Stimulated activated CD4-positive, alpha-beta T cell treated with anti-CD3 and anti-CD28 coated beads, Interleukin-15, amount 100 ng/mL, for 24 hours (primary cell): ENCODE data around the gene SFXN1.

Experiments used
- DNase-seq: peaks from one replicate; pipeline ENCODE4 v3.0.0-alpha.2; 2020

Gene SFXN1

DNA sequence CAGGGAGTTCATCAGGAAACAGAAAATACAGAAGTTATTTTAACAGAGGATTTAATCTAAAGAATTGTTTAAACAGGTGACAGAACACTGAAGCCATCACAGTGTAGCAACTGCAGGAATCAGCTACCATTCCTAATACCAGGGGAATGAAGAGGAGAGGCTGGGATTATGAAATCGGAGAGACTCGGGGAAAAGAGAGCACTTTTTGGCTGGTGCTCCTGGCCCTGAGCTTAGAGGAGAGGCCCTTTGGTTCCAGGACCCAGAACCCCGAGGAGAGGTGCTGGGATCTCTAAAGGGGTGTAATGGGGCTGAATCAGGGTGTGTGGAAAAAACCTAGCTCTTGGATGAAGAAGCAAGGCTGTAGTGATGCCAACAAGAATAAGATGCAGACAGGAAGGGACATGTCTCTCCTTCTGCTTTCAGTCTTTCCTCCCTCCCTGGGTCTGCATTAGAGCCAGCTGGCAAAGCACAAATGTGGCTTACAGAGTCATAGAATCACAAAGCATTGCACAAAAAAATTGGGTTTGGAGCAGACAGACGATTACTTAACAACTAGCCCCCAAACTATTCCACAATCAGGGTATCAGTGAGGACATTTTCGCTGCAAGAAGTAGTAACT lies 11.6 kb upstream of the SFXN1 start:
- DNase-seq, result no peak

DNA sequence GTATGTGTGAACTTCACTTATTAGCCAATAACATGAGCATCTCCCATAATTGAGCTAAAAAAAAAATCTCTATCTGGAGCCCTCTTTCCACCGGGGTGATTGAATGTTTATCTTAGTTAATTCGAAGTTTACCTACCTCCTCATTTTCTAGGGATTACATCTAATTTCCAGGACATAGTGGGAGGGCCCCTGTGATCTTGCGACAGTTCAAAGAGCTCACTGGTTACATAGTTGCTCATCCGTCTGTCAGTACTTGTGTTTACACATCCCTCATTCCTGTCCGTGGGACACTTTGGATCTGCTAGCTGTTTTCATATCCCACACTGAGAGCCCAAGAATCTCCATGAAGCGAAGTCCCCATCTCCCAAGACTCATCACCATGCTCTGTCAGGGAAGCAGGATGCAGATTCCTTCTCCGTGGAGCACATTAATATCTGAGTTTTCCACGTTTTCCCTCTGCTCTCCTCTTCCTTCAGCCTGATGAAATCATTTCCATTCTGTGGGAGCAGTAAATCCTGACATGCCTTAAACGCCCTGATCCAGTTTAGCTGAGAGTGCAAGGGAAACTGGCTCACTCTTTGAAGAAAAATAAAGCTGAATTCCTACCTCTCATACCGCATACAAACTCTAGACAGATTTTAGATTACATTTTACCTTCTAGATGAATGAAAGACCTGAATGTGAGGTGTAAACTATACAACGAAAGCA lies 10.2 kb upstream of the SFXN1 start:
- no peak for DNase-seq

DNA sequence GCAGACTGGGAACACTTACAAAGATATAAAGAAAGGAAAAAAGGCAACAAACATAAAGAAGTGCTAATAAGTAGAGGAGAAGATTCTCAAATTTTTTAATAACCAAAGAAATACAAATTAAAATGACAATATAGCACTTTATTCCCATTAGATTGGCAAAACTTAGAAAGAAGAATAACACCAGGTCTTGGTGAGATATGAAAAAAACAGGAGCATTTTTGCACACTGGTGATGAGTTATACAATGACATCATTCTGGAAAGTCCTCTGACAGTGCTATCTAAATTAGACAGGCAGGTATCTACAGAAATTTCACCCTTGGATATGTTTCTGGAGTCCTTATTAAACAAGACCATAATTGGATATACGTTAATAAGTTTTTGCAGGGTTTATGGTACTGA lies 9.5 kb upstream of the SFXN1 start:
- no peak for DNase-seq

DNA sequence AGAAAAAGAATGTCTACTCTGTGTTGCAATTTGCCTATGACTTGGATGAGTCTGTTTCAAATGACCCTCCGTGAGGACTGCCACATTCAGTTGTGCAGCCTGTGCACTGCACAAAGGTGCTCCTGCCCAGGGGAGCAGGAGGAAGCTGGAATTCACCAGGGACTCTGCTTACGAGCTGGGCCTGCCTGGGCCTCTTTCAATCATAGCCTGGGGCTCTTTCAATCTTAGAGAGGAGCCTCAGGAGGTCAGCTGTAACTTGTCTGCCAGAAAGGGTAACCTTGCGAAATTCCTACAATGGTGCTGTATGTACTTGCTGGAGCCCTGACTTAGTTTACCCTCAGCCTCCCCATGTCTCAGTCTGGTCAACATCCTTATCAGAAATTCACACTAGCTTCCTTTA lies 8.4 kb upstream of the SFXN1 start:
- DNase-seq, result no peak

DNA sequence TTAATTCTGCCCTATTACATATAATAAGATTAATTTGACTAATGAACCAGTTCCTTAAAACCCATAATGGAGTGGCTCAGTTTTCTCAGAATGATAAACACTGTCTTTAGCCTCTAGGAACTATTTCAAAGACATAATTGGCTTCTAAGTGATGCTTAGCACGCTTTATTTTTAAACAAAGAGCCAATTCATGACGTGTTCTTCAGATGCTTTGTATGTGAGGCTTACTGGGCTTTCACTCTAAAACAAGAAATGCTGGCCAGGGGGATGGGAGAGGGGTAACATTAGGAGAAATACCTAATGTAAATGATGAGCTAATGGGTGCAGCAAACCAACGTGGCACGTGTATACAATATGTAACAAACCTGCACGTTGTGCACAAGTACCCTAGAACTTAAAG lies 7.6 kb upstream of the SFXN1 start:
- DNase-seq, result no peak

DNA sequence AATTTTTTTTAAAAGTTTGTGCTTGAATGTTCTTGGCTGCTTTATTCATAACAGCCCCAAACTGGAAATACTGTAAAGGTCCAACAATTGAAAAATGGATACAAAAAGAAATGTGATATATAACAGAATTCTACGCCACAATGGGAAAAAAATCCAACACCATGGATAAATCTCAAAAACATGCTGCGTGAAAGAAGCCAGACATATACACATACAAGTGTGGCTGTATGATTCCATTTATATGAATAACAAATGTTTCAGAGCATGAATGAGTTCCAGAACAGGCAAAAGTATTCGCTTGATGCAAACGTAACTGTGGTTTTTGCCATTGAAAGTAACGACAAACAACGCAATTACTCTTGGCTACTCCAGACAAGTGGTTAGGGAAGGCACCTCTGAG lies 7.2 kb upstream of the SFXN1 start:
- DNase-seq, result no peak

DNA sequence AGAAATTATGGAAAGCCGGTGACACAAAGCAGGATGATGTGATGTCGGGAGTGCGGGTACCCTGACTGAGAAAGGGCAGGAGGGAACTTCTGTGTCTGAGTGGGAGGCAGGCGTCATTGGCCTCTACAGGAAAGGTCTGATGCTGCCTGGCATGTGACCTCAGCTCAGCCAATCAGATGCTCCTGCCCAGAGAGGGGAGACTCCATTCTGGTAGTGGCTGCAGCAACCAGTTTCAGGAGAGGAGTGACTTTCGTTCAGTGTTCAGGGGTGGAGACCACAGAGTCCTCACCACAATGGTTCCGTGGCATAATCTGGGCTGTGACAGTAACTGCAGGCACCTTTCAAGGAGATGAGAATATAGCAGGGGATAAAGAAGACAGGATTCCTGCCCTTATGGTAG lies 6.7 kb upstream of the SFXN1 start:
- peak; percentile 58 for DNase-seq

DNA sequence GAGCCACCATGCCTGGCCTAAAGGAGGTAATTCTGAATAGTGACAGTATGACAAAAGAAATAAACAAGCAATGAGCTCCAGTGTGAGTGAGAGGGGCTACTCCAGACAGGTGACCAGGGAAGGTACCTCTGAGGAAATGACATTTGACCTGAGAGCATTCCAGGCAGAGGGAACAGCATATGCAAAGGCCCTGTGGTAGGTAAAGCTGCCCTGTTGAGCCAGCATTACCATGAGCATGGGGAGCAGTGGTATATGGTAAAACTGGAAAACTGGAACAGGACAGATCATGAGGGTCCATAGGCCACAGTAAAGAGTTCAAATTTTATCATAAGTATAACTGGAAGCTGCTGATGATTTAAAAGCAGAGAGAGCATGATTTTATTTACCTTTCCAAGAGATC lies 6.0 kb upstream of the SFXN1 start:
- no peak for DNase-seq

DNA sequence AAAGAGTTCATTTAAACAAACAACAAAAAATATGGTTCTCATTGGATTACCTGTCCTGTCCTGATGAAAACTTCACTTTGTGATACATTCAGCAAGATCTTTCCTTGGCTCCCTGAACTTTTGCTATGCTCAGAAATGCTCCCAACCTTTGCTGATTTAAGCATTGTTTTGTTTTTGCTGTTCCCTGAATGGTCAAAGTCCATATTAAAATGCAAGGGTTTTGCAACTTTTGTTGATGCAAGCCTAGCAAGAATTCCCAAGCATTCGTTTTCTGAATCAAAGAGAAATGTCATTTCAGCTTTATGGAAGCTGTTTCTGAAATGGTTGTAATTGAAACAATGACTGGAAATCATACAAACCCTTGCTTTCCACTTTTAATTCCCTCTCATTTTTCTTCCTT lies 3.1 kb upstream of the SFXN1 start:
- no peak for DNase-seq

DNA sequence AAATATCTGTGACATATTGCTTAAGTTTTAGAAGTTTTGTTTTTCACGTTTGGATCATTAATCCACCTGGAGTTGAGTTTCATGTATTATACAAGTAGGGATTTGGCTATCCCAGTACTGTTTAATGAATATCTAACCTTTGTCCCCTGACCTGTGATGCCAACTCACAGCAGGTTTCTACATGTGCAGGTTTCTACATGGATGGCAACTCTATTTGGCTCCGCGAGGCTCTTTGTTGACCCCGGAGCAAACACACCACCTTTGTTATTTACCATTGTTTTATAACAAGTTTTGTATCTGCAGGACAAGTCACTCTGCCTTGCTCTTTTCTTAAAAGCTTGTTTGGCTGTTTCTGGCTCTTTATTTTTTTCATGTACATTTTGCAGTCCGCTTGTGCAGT lies 920 bp upstream of the SFXN1 start:
- DNase-seq, result no peak

DNA sequence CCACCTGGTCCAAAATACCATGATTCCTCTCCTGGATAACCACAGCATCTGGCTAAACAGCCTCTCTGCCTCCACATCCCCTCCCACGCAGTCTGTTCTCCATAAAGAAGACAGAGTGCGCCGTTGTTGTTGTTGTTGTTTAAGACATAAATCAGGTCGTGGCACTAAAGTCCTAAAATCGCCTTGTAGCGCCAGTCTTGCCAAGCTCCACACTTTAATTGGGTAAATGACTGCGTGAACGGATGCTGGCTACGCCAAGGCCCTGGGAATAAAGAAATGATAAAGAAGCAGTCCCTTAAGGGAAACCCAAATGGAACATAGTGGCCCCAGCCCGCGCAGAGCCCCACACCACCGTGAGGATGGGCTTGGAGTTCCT lies 364 bp upstream of the SFXN1 start:
- no peak for DNase-seq

DNA sequence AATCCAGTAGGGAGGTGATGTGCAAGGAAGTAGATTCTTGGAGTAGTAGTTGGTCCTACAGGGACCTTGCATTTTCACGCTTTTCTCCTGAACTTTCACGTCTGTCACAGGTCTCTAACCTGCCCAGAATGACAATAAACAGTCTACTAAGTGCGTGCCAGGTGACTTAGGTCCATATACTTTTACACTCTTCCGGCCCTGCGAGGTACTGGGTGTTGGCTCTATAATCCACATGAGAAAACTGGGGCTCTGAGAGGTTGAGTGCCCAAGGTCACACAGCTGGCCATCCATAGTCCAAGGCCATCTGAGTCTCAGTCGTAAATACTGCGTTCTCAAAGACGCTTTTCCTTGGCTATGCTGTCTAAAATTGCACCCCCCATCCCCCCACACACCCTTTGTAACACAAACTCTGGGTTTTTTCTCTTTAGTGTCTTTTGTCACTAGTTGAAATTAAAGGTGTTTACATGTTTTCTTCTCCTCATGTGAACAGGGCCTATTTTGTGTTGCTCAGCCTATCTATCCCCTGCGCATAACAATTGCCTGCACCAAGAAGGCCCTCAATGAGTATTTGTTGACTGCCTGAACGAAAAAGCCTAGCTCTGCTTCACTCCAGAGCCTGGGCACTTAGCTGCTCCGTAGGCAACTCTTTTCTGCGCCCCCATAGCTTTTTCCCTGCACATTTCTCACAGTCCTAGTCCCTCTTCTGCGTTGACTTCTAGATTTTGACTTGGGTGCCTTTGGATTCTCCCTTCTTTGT lies 943 bp downstream of the SFXN1 start:
- no peak for DNase-seq

DNA sequence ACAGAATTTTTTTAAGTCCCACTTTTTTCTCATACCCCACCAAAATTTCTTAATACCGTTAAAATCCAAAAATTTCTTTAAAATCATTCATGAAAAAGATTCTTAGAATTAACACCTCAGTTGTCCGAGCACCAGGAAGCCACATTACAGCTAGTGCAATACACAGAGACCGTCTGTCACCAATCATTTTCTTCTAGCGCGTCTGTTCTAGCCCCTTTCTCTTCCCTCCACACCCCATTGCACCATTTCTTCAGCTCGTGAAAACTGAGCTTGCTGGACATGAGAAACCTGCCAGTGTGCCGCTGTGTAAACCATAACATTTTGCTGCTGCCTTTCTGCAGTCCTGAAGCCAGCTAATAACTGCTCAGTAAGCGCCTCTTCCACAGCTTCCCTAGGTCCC lies 5.0 kb downstream of the SFXN1 start:
- no peak for DNase-seq

DNA sequence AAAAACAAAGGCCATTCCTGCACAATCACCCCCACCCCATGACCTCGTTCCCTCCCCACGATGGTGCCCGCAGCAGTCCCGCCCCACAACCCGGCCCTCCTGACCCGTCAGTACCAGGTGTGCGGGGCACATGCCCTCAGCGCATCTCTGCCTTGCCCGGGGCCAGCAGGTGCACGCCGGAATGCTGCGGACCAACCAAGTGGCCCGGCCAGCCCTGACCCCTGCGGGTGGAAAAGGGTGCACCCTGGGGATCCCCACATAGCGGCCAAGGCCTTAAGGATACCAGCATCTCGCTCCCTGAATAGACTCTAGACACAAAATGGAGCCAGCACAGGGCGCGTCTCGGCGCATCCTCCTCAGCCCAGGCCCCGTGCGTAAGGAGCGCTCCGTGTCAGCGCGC lies 6.0 kb downstream of the SFXN1 start:
- no peak for DNase-seq

DNA sequence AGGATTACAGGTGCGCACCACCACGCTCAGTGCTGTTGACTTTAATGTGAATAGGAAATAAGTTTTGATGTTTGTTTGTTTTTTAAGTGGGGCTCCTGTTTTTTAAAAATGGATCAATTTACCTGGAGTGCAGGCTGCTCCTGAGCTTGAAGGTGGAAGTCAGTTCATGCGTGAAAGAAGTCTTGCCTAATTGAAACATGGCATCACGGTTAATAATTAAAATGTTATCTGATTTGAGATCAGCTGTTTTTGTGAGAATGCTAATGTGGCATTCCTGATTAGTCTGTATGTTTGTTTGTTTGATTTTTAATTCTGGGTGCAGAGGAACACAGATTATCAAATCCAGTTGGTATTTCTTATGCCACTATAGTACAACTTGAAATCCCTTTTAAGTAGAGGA lies 6.5 kb downstream of the SFXN1 start:
- no peak for DNase-seq

DNA sequence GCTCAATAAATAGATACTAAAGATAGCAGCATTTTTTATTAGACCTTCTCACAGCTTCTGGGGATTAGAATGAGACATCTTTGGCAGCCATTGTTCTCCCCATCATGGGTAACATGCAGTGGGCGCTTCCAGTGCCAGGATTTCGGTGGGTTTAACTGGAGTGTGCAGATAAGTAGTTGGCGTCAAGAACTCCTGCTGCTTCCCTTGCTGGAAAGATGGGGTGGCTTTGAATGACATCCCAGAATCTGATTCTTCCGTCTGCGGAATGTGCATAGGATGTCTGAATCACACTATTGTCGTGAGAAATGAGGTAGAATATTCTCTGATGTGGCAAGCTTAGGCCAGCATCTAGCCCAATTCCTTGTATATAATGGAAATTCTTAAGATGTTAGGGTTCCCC lies 7.3 kb downstream of the SFXN1 start:
- no peak for DNase-seq

DNA sequence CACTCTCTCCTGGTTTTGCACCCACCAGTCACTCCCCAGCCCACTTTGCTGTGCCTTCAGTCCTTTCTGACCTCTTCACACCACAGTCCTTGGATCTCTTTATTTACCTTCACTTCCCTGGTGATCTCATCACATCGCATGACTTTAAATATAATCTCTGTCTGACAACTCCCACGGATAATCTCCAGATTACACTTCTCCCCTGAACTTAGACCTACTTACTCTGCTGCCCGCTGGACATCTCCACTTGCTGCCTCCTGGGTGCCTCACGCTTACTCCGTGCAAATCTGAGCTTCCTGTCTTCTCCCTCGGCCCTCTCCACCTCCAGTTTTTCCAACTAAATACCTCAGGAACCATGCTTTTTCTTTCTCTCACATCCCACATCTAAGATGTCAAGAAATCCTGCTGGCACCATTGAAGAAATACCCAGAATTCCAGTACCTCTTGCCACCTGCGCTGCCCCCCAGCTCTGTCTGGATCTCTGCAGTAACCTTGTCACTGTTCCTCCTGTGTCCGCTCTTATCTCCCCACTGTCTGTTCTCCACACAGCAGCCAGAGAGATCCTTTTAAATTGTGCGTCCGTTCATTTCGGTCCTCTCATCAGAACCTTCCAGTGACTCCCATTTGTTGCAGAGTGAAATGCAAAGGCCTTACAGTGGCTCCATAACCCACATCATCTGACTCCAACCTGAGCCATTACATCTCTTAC lies 9.3 kb downstream of the SFXN1 start:
- no peak for DNase-seq

DNA sequence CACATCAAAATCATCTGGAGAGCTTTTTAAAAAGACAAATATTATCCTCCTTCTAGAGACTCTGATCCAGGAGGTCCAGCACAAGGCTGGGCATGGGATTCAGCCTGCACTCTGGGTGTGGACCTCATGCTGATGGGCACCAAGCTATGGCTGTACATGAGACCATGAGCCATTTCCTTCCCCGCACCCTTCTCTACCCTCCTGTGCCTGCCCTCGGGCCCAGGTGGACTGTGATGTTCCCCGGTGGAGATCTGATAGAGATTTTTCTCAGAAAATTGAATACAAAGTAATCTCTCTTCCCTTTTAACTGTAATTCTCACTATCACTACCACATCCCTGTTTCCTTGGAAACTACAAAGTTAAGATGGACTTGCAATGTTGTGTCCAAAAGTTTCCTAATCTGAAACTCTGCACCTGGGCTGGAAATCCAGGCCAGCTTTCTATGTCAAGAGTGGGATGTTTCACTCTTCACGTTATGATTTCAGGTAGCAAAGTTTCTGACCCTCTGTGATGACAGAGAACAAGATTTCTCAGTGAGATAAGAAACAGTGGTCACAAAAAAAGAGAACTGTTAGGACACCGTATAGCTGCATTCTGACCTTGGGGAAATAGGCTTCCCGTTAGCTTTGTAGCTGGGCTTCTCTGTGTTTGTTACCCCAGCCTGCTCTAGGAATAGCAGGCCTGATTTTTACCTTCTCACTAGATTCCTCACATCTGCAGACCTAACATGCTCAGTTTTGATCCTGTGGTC lies 11.5 kb downstream of the SFXN1 start:
- no peak for DNase-seq

DNA sequence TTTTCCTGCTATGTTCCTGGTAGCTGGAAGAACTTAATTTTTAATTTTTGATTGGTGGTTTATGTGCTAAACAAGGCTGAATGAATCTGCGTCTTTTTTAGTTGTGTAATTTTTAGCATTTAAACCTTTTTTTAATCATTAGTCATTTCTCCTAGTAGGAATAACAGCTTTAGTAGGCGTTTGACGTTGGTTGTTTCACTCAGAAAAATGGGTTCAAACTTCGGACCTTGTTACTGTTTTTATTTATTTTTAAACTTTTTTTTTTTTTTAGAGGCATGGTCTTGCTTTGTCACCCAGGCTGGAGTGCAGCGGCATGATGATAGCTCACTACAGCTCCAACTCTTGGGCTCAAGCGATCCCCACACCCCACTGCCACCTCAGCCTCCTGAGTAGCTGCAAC lies 12.9 kb downstream of the SFXN1 start:
- no peak for DNase-seq

DNA sequence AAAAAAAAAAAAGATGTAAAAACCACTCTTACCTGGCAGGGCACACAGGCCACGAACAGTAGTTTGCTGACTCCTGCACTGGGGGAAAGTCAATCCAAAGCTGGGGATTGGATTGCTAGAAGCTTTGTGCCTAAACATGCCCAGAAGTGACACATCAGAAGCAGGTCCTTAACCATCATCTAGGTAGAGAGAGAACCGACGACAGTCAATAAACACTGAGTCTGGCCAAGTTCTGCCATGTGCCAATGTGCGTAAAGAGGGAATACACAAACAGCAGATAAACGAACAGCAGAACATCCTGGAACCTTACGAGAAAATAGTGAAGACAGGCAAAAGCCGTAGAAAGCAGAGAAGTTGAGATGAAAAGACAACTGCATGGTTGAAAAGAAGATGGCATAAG lies 14.9 kb downstream of the SFXN1 start:
- no peak for DNase-seq

DNA sequence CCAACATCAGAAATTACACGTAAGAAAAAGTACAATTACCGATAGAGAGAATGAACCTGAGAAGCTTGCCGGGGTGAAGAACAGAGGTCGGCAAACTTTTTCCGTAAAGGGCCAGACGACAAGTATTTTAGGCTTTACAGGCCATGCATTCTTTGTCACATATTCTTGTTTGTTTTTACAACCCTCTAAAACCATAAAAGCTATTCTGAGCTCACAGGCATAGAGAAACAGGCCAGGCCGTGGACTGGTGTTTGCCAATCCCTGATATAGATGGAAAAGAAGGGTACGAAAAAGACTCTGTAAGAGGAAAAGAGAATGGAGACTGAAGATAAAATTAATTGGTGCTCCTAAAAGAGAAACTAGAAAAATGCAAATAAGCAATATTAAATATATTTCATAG lies 15.4 kb downstream of the SFXN1 start:
- DNase-seq, result no peak

DNA sequence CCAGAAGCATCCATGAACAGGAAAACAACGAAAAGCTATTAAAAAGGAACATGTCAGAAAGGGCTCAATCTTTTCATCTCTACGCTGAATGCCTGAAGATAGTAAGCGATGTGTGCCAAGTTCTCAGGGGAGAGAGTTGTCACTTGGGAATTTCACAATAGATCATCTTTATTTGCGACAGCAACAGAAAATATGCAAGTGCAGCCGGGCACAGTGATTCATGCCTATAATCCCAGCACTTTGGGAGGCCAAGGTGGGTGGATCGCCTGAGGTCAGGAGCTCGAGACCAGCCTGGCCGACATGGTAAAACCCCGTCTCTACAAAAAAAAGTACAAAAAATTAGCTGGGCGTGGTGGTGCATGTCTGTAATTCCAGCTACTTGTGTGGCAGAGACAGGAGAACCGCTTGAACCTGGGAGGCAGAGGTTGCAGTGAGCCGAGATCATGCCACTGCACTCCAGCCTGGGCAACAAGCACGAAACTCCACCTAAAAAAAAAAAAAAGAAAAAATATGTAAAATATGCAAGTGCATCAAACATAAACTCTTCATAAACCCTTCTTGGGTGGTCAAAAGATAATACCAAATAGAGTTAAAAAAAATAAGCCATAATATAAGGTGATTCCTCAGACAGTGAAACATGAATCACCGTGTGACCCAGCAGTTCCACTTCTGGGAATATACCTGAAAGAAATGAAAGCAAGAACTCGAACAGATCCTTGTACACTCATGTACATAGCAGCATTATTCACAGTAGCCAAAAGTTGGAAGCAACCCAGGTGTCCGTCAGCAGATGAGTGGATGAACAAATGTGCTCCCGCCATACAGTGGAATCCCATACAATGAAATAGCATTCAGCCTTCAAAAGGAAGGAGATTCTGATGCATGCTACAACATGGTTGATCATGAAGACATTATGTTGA lies 16.2 kb downstream of the SFXN1 start:
- DNase-seq, result peak; percentile 37
